Fibroblast of villous mesenchyme (primary cell): Measurements from ENCODE around the gene TTC28. TPM values are rescaled to one million over a fixed set of nuclear protein-coding genes. Genes with fewer than 3 reads are reported as not detected.
"Not testable (repeated sequence)": the region's sequence is repeated elsewhere in the genome, so short reads cannot be mapped to it uniquely, and the experiment has no call there.

ENCODE experiments used
- DNase-seq: peaks from one replicate; pipeline ENCODE4 v3.0.0-alpha.2; 2010; ENCODE audit warnings: low read depth
- H3K4me3 ChIP-seq: 2 replicates; pipeline ENCODE4 v1.5.1; 2011; ENCODE audit warnings: low read depth, mild to moderate bottlenecking, low read length
- CTCF ChIP-seq: IDR thresholded peaks from 2 replicates; pipeline ENCODE4 v1.5.1; 2012; ENCODE audit warnings: low read depth, mild to moderate bottlenecking, low read length; ENCODE audit not compliant: insufficient read depth
- total RNA-seq: library from RNA; depleted of rRNA; stranded (reverse); fragments of >200 nt; gene quantifications from 2 replicates; pipeline ENCODE4 v1.2.3, GENCODE V29; 2012

Gene TTC28
- total RNA-seq, 1 donor = 23.3 TPM

GRCh38 chr22:28074526-28074925 is 605.1 kb downstream of the TTC28 start:
- TF ChIP-seq CTCF = no peak
- H3K4me3 ChIP-seq = no peak overlapping the region
- no peak for DNase-seq

- TF ChIP-seq CTCF = no peak
- H3K4me3 ChIP-seq = no peak overlapping the region
- DNase-seq = no peak
Measured at GRCh38 chr22:28072066-28072465, 607.6 kb downstream of the TTC28 start.

GRCh38 chr22:28068826-28069225 is 610.8 kb downstream of the TTC28 start:
- no peak for DNase-seq
- TF ChIP-seq CTCF = no peak
- H3K4me3 ChIP-seq = no peak overlapping the region

GRCh38 chr22:28064920-28065319 is 614.7 kb downstream of the TTC28 start:
- TF ChIP-seq CTCF = no peak
- peak; percentile 27 for DNase-seq
- no peak overlapping the region for H3K4me3 ChIP-seq

GRCh38 chr22:28063656-28064055 is 616.0 kb downstream of the TTC28 start:
- no peak for TF ChIP-seq CTCF
- H3K4me3 ChIP-seq = no peak overlapping the region
- no peak for DNase-seq

GRCh38 chr22:28060594-28060993 is 619.0 kb downstream of the TTC28 start:
- H3K4me3 ChIP-seq, DNase-seq: not testable (repeated sequence)

GRCh38 chr22:28058036-28058435 is 621.6 kb downstream of the TTC28 start:
- peak; percentile 31 for DNase-seq
- no peak overlapping the region for H3K4me3 ChIP-seq
- no peak for TF ChIP-seq CTCF
